GM23338 (cell line): ENCODE measurements around the gene CBLIF. TPM values are rescaled to one million over a fixed set of nuclear protein-coding genes. Genes with fewer than 3 reads are reported as not detected.

Source experiments
- ATAC-seq: fragments of 200-7000 bp; cut with Tn5 transposase; 3 replicates; pipeline ENCODE4 v1.9.1; 2020
- DNase-seq: peaks from one replicate; pipeline ENCODE4 v3.0.0-alpha.2; 2015; ENCODE audit warnings: low spot score
- H2AFZ ChIP-seq: fragments of 200-600 bp; sonication (generic); 2 replicates; pipeline ENCODE4 v1.8.0; 2016; ENCODE audit warnings: antibody characterized with exemption, mild to moderate bottlenecking, moderate library complexity
- H3F3A ChIP-seq: fragments of 200-600 bp; sonication (generic); replicated peaks from 2 replicates; pipeline ENCODE4 v1.8.0; 2017; ENCODE audit warnings: antibody characterized with exemption, mixed run types, low read depth
- H3K27ac ChIP-seq: fragments of 200-600 bp; sonication (generic); 2 replicates; pipeline ENCODE4 v1.6.1; 2016; ENCODE audit warnings: low read depth
- H3K27me3 ChIP-seq: fragments of 200-600 bp; sonication (generic); 2 replicates; pipeline ENCODE4 v1.8.0; 2016; ENCODE audit warnings: mild to moderate bottlenecking, mixed run types, moderate library complexity; ENCODE audit not compliant: insufficient read depth
- H3K36me3 ChIP-seq: fragments of 200-600 bp; sonication (generic); 2 replicates; pipeline ENCODE4 v1.8.0; 2016; ENCODE audit warnings: mild to moderate bottlenecking; ENCODE audit not compliant: insufficient read depth
- H3K4me1 ChIP-seq: fragments of 200-600 bp; sonication (generic); 2 replicates; pipeline ENCODE4 v1.8.0; 2016; ENCODE audit warnings: mild to moderate bottlenecking, moderate library complexity; ENCODE audit not compliant: insufficient read depth
- H3K4me2 ChIP-seq: fragments of 200-600 bp; sonication (generic); 2 replicates; pipeline ENCODE4 v1.7.1; 2017; ENCODE audit warnings: mixed run types
- H3K4me3 ChIP-seq: fragments of 200-600 bp; sonication (generic); 2 replicates; pipeline ENCODE4 v1.6.1; 2016; ENCODE audit warnings: mixed run types
- H3K79me2 ChIP-seq: fragments of 200-600 bp; sonication (generic); replicated peaks from 2 replicates; pipeline ENCODE4 v1.8.0; 2017; ENCODE audit warnings: mild to moderate bottlenecking; ENCODE audit not compliant: insufficient read depth
- H3K9me2 ChIP-seq: fragments of 200-600 bp; sonication (generic); 2 replicates; pipeline ENCODE4 v1.8.0; 2017; ENCODE audit not compliant: insufficient read depth
- H4K20me1 ChIP-seq: fragments of 200-600 bp; sonication (generic); replicated peaks from 2 replicates; pipeline ENCODE4 v1.8.0; 2017; ENCODE audit warnings: mild to moderate bottlenecking; ENCODE audit not compliant: insufficient read depth
- H3K27ac Mint-ChIP-seq: 2 replicates; pipeline ENCODE4 v1.8.0; 2020; ENCODE audit warnings: inconsistent platforms, mild to moderate bottlenecking, moderate library complexity, mixed read lengths
- H3K27me3 Mint-ChIP-seq: 3 replicates; pipeline ENCODE4 v1.8.0; 2022; ENCODE audit warnings: low read depth, mild to moderate bottlenecking, moderate library complexity, mixed read lengths, inconsistent platforms; ENCODE audit not compliant: insufficient read depth, poor library complexity
- H3K36me3 Mint-ChIP-seq: 3 replicates; pipeline ENCODE4 v1.8.0; 2021; ENCODE audit warnings: low read depth, mild to moderate bottlenecking, inconsistent platforms, moderate library complexity, mixed read lengths
- H3K4me1 Mint-ChIP-seq: 3 replicates; pipeline ENCODE4 v1.8.0; 2020; ENCODE audit warnings: mild to moderate bottlenecking, inconsistent platforms, mixed read lengths
- H3K4me3 Mint-ChIP-seq: 3 replicates; pipeline ENCODE4 v1.8.0; 2021; ENCODE audit warnings: moderate library complexity, mild to moderate bottlenecking, inconsistent platforms, mixed read lengths
- H3K9me3 Mint-ChIP-seq: 3 replicates; pipeline ENCODE4 v1.8.0; 2020; ENCODE audit warnings: moderate library complexity, mild to moderate bottlenecking, inconsistent platforms, mixed read lengths
- CREB1 ChIP-seq: fragments of 250-450 bp; sonication (Bioruptor Pico); IDR thresholded peaks from 2 replicates; pipeline ENCODE4 v1.5.0; 2020; ENCODE audit warnings: low read depth, mild to moderate bottlenecking, moderate library complexity
- EZH2phosphoT487 ChIP-seq: fragments of 200-600 bp; sonication (generic); IDR thresholded peaks from one replicate; pipeline ENCODE4 v1.8.1; 2018; ENCODE audit warnings: antibody characterized with exemption; ENCODE audit not compliant: unreplicated experiment
- JUNB ChIP-seq: IDR thresholded peaks from one replicate; pipeline ENCODE4 v1.6.1; 2016; ENCODE audit warnings: antibody characterized with exemption; ENCODE audit not compliant: unreplicated experiment
- NANOG ChIP-seq: IDR thresholded peaks from 2 replicates; pipeline ENCODE4 v1.6.1; 2016; ENCODE audit warnings: antibody characterized with exemption, borderline replicate concordance
- POLR2AphosphoS5 ChIP-seq: IDR thresholded peaks from 2 replicates; pipeline ENCODE4 v1.6.1; 2016; ENCODE audit warnings: antibody characterized with exemption, low read depth
- ZNF114 ChIP-seq: fragments of 250-450 bp; sonication (Bioruptor Pico); IDR thresholded peaks from 2 replicates; pipeline ENCODE4 v1.5.0; 2020; ENCODE audit warnings: mild to moderate bottlenecking, moderate library complexity
- ZNF331 ChIP-seq: fragments of 250-450 bp; sonication (Bioruptor Pico); IDR thresholded peaks from 2 replicates; pipeline ENCODE4 v1.5.0; 2020; ENCODE audit warnings: low read depth, mild to moderate bottlenecking, moderate library complexity
- ZNF462 ChIP-seq: fragments of 250-450 bp; sonication (Bioruptor Pico); IDR thresholded peaks from 2 replicates; pipeline ENCODE4 v1.5.0; 2020; ENCODE audit warnings: mild to moderate bottlenecking, moderate library complexity
- polyA plus RNA-seq: library from polyadenylated mRNA; unstranded; fragments of >200 nt; fragmentation: Nextera tagmentation; extraction: Ambion mirVana; gene quantifications from 2 replicates; pipeline ENCODE4 v1.2.1, GENCODE V29; 2016
- total RNA-seq: library from RNA; depleted of rRNA; stranded (reverse); fragments of >200 nt; shearing (Covaris generic); gene quantifications from 2 replicates; pipeline ENCODE4 v1.2.3, GENCODE V29; 2014
- TF ChIP-seq, protein P1 (sequence below): IDR thresholded peaks from one replicate; pipeline ENCODE4 v1.6.1; 2018; ENCODE audit warnings: antibody characterized with exemption; ENCODE audit not compliant: unreplicated experiment
- TF ChIP-seq, protein P2 (sequence below), 2 experiments: fragments of 200-600 bp in 1 of 2; sonication (generic) in 1 of 2; conservative IDR thresholded peaks; 2 replicates each; pipeline versions ENCODE4 v1.5.1 to v1.6.1; 2016 to 2017; ENCODE audit warnings: antibody characterized with exemption in 2 of 2, low read depth in 2 of 2, mild to moderate bottlenecking in 2 of 2, moderate library complexity in 1 of 2

CBLIF gene
- total and polyA plus RNA-seq, 2 experiments from 2014 or later: not detected

GRCh38 chr11:59807047-59807610 is 38.2 kb downstream of the CBLIF start:
- no peaks in the 10 kb centered on the region for H3K27me3 ChIP-seq
- H3K27ac Mint-ChIP-seq: no peak overlapping the region
- TF ChIP-seq POLR2AphosphoS5: no peak
- no peaks in the 10 kb centered on the region for H3F3A ChIP-seq
- no peak overlapping the region for H3K4me2 ChIP-seq
- DNase-seq (no peak), ATAC-seq (no peak)
- H2AFZ ChIP-seq: no peak overlapping the region
- H3K36me3 ChIP-seq: peaks cover 38% of the 10 kb centered on the region
- H3K79me2 ChIP-seq: peaks cover 16% of the 10 kb centered on the region
- no peak overlapping the region for H3K27ac ChIP-seq
- H4K20me1 ChIP-seq: no peaks in the 10 kb centered on the region; the same call in 1 of the 2 replicates
- H3K4me3 ChIP-seq: no peak overlapping the region
- no peaks in the 10 kb centered on the region for H3K9me2 ChIP-seq
- peaks cover 9% of the 10 kb centered on the region for H3K27me3 Mint-ChIP-seq
- peaks cover 12% of the 10 kb centered on the region for H3K4me1 ChIP-seq
- H3K4me1 Mint-ChIP-seq: peaks cover 11% of the 10 kb centered on the region
- H3K9me3 Mint-ChIP-seq: no peaks in the 10 kb centered on the region
- peaks cover 35% of the 10 kb centered on the region for H3K36me3 Mint-ChIP-seq
- no peak overlapping the region for H3K4me3 Mint-ChIP-seq

- peaks cover 34% of the 10 kb centered on the region for H3K36me3 Mint-ChIP-seq
- DNase-seq: no peak
- TF ChIP-seq, protein P1, sequence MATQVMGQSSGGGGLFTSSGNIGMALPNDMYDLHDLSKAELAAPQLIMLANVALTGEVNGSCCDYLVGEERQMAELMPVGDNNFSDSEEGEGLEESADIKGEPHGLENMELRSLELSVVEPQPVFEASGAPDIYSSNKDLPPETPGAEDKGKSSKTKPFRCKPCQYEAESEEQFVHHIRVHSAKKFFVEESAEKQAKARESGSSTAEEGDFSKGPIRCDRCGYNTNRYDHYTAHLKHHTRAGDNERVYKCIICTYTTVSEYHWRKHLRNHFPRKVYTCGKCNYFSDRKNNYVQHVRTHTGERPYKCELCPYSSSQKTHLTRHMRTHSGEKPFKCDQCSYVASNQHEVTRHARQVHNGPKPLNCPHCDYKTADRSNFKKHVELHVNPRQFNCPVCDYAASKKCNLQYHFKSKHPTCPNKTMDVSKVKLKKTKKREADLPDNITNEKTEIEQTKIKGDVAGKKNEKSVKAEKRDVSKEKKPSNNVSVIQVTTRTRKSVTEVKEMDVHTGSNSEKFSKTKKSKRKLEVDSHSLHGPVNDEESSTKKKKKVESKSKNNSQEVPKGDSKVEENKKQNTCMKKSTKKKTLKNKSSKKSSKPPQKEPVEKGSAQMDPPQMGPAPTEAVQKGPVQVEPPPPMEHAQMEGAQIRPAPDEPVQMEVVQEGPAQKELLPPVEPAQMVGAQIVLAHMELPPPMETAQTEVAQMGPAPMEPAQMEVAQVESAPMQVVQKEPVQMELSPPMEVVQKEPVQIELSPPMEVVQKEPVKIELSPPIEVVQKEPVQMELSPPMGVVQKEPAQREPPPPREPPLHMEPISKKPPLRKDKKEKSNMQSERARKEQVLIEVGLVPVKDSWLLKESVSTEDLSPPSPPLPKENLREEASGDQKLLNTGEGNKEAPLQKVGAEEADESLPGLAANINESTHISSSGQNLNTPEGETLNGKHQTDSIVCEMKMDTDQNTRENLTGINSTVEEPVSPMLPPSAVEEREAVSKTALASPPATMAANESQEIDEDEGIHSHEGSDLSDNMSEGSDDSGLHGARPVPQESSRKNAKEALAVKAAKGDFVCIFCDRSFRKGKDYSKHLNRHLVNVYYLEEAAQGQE: no peak
- TF ChIP-seq EZH2phosphoT487: no peak
- TF ChIP-seq ZNF114 (CRISPR knock-in tag): no peak
- no peak for TF ChIP-seq CREB1
- no peak for TF ChIP-seq NANOG
- TF ChIP-seq ZNF331 (CRISPR knock-in tag): no peak
- no peak for TF ChIP-seq ZNF462 (CRISPR knock-in tag)
- TF ChIP-seq, protein P2, sequence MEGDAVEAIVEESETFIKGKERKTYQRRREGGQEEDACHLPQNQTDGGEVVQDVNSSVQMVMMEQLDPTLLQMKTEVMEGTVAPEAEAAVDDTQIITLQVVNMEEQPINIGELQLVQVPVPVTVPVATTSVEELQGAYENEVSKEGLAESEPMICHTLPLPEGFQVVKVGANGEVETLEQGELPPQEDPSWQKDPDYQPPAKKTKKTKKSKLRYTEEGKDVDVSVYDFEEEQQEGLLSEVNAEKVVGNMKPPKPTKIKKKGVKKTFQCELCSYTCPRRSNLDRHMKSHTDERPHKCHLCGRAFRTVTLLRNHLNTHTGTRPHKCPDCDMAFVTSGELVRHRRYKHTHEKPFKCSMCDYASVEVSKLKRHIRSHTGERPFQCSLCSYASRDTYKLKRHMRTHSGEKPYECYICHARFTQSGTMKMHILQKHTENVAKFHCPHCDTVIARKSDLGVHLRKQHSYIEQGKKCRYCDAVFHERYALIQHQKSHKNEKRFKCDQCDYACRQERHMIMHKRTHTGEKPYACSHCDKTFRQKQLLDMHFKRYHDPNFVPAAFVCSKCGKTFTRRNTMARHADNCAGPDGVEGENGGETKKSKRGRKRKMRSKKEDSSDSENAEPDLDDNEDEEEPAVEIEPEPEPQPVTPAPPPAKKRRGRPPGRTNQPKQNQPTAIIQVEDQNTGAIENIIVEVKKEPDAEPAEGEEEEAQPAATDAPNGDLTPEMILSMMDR (conservative IDR thresholded peaks at IDR 0.05; ENCODE audit: low read depth in 2 of 2): no peak
- no peak for TF ChIP-seq POLR2AphosphoS5
- TF ChIP-seq JUNB: no peak
These were observed 41.2 kb downstream of the CBLIF start for GRCh38 chr11:59804061-59804460.

More at GRCh38 chr11:59804061-59804460, 41.2 kb downstream of the CBLIF start:
- Histone ChIP-seq H2AFZ (no peak overlapping the region), H3K9me2 (no peaks in the 10 kb centered on the region), H3K36me3 (peaks cover 38% of the 10 kb centered on the region), H3K27ac (no peak overlapping the region), H3K4me1 (no peaks in the 10 kb centered on the region), H3K27me3 (no peaks in the 10 kb centered on the region), H3F3A (no peaks in the 10 kb centered on the region), H3K79me2 (peaks cover 5% of the 10 kb centered on the region), H3K4me3 (no peak overlapping the region), H3K4me2 (no peak overlapping the region), H4K20me1 (no peaks in the 10 kb centered on the region; the same call in 1 of the 2 replicates)
- Mint-ChIP-seq H3K27ac (no peak overlapping the region), H3K4me1 (no peaks in the 10 kb centered on the region; the same call in 2 of the 3 replicates), H3K27me3 (peaks cover 2% of the 10 kb centered on the region), H3K4me3 (no peak overlapping the region), H3K9me3 (no peaks in the 10 kb centered on the region)
- no peak for ATAC-seq
